Caco-2 (cell line): Measurements from ENCODE around the gene MAMLD1. TPM values are rescaled to one million over a fixed set of nuclear protein-coding genes. Genes with fewer than 3 reads are reported as not detected.

Source experiments
- BruUV-seq: library from RNA; stranded (reverse); fragments of 400-500 nt; replicated peaks from 2 replicates; lab custom pipeline; 2021; lab: Mats Ljungman, UMichigan
- CTCF ChIA-PET: fragments of 300-600 bp; sonication (Branson Sonifier 250); formaldehyde crosslinking; loops from one replicate; lab custom pipeline; 2022; ENCODE audit warnings: antibody characterized with exemption; lab: Charles Lee
- POLR2A ChIA-PET: fragments of 300-600 bp; sonication (Branson Sonifier 250); formaldehyde crosslinking; loops from one replicate; lab custom pipeline; 2022; ENCODE audit warnings: antibody characterized with exemption; lab: Charles Lee
- DNase-seq, 2 experiments: peaks; one replicate each; pipeline versions ENCODE4 v3.0.0 to v3.0.0-alpha.2; 2020 to 2022
- H3K27me3 ChIP-seq: replicated peaks from 2 replicates; pipeline ENCODE4 v1.6.0; 2011; ENCODE audit warnings: low read length; ENCODE audit not compliant: control insufficient read depth, insufficient read depth
- H3K36me3 ChIP-seq: 2 replicates; pipeline ENCODE4 v1.5.1; 2011; ENCODE audit warnings: low read length; ENCODE audit not compliant: control insufficient read depth, insufficient read depth
- H3K4me1 ChIP-seq: fragments of 250-450 bp; sonication (Bioruptor Pico); 2 replicates; pipeline ENCODE4 v1.5.1; 2020; ENCODE audit warnings: mild to moderate bottlenecking
- H3K4me3 ChIP-seq: 2 replicates; pipeline ENCODE4 v1.5.1; 2011; ENCODE audit warnings: low read depth, mild to moderate bottlenecking, control low read depth, low read length
- H3K9me3 ChIP-seq: fragments of 250-450 bp; sonication (Bioruptor Pico); 2 replicates; pipeline ENCODE4 v1.5.1; 2020; ENCODE audit warnings: mild to moderate bottlenecking, moderate library complexity
- H3K27ac Mint-ChIP-seq: one replicate; pipeline ENCODE4 v1.8.0; 2022; ENCODE audit warnings: mixed read lengths; ENCODE audit not compliant: unreplicated experiment
- H3K27me3 Mint-ChIP-seq: one replicate; pipeline ENCODE4 v1.8.0; 2022; ENCODE audit warnings: mixed read lengths; ENCODE audit not compliant: insufficient read depth, unreplicated experiment
- H3K36me3 Mint-ChIP-seq: one replicate; pipeline ENCODE4 v1.8.0; 2022; ENCODE audit warnings: mild to moderate bottlenecking, mixed read lengths; ENCODE audit not compliant: insufficient read depth, unreplicated experiment
- H3K4me1 Mint-ChIP-seq: one replicate; pipeline ENCODE4 v1.8.0; 2022; ENCODE audit warnings: low read depth, mixed read lengths; ENCODE audit not compliant: unreplicated experiment
- H3K4me3 Mint-ChIP-seq: one replicate; pipeline ENCODE4 v1.8.0; 2022; ENCODE audit warnings: mild to moderate bottlenecking, moderate library complexity, mixed read lengths; ENCODE audit not compliant: unreplicated experiment
- H3K9me3 Mint-ChIP-seq: one replicate; pipeline ENCODE4 v1.8.0; 2022; ENCODE audit warnings: mixed read lengths; ENCODE audit not compliant: unreplicated experiment
- CTCF ChIP-seq, 2 experiments: fragments of 200-600 bp in 1 of 2; IDR thresholded peaks; 1 replicate in 1 of 2; 2 replicates in 1 of 2; pipeline versions ENCODE4 v1.5.1 to v1.8.0; 2011 to 2022; ENCODE audit warnings: antibody characterized with exemption in 1 of 2, control low read depth in 1 of 2, inconsistent platforms in 1 of 2, low read depth in 1 of 2, low read length in 1 of 2, mild to moderate bottlenecking in 1 of 2, moderate library complexity in 1 of 2; ENCODE audit not compliant: insufficient read depth in 1 of 2, severe bottlenecking in 1 of 2, unreplicated experiment in 1 of 2
- intact Hi-C: fragments of 100-400 bp; cut with micrococcal nuclease; formaldehyde crosslinking; loops from one replicate; pipeline ENCODE4 v1.10.0; 2022; ENCODE audit not compliant: unreplicated experiment
- total RNA-seq: library from RNA; stranded (reverse); gene quantifications from 2 replicates; pipeline ENCODE4 v1.2.3, GENCODE V29; 2022

The MAMLD1 gene
- total RNA-seq, 1 experiment from 2014 or later: not detected

- BruUV-seq: no TSS peak
- H3K36me3 ChIP-seq: no peaks in the 10 kb centered on the region
- H3K27ac Mint-ChIP-seq: no peak overlapping the region
- peaks cover 3% of the 10 kb centered on the region for H3K27me3 Mint-ChIP-seq
- no peaks in the 10 kb centered on the region for H3K4me1 ChIP-seq
- H3K9me3 Mint-ChIP-seq: no peaks in the 10 kb centered on the region
- no peak for TF ChIP-seq CTCF (IDR thresholded peaks at IDR 0.05; ENCODE audit: insufficient read depth in 1 of 2, low read depth in 1 of 2, low read length in 1 of 2, severe bottlenecking in 1 of 2, unreplicated experiment in 1 of 2)
- H3K4me3 Mint-ChIP-seq: no peak overlapping the region
- H3K27me3 ChIP-seq: no peaks in the 10 kb centered on the region
- no peaks in the 10 kb centered on the region for H3K4me1 Mint-ChIP-seq
- DNase-seq: no peak
- CTCF ChIA-PET: no interaction called here
- intact Hi-C loops: no loop called here
- H3K9me3 ChIP-seq: no peaks in the 10 kb centered on the region
- POLR2A ChIA-PET: no interaction called here
- no peaks in the 10 kb centered on the region for H3K36me3 Mint-ChIP-seq
- no peak overlapping the region for H3K4me3 ChIP-seq
Observed at GRCh38 chrX:150504397-150505182, 141.5 kb downstream of the MAMLD1 start.

GRCh38 chrX:150506020-150506419 is 142.9 kb downstream of the MAMLD1 start:
- H3K27me3 Mint-ChIP-seq: no peaks in the 10 kb centered on the region
- H3K4me3 Mint-ChIP-seq: no peak overlapping the region
- ChIA-PET POLR2A (no interaction called here), CTCF (no interaction called here)
- intact Hi-C loops: no loop called here
- Histone ChIP-seq H3K36me3 (no peaks in the 10 kb centered on the region), H3K9me3 (no peaks in the 10 kb centered on the region), H3K27me3 (no peaks in the 10 kb centered on the region), H3K4me3 (no peak overlapping the region), H3K4me1 (no peaks in the 10 kb centered on the region)
- no peaks in the 10 kb centered on the region for H3K36me3 Mint-ChIP-seq
- H3K27ac Mint-ChIP-seq: no peak overlapping the region
- no TSS peak for BruUV-seq
- no peaks in the 10 kb centered on the region for H3K4me1 Mint-ChIP-seq
- TF ChIP-seq CTCF (IDR thresholded peaks at IDR 0.05; ENCODE audit: insufficient read depth in 1 of 2, low read depth in 1 of 2, low read length in 1 of 2, severe bottlenecking in 1 of 2, unreplicated experiment in 1 of 2): no peak
- DNase-seq: no peak
- H3K9me3 Mint-ChIP-seq: no peaks in the 10 kb centered on the region

DNA sequence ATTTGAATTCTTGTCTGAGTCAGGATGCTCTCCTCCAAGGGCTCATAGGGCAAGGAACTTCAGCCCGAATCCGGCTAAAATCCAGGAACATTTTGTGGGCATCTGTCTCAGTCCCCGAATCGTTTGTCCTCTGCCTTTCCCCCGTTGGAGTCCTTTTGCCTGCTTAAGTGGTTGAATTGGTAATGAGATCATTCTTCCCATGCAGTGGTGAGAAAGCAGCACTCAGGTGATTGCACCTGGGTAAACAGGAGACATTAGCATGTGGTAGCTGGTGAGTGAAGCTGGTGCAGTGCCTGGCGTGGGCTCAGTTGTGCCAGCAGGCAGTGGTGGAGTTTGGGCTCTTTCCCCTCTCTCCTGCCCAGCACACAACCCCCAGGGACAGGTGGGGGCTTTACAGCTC is 143.4 kb downstream of the MAMLD1 start:
- H3K4me1 ChIP-seq: no peaks in the 10 kb centered on the region
- no peaks in the 10 kb centered on the region for H3K9me3 Mint-ChIP-seq
- H3K27me3 Mint-ChIP-seq: no peaks in the 10 kb centered on the region
- no peaks in the 10 kb centered on the region for H3K36me3 ChIP-seq
- BruUV-seq: no TSS peak
- H3K27ac Mint-ChIP-seq: no peak overlapping the region
- no peak for TF ChIP-seq CTCF (IDR thresholded peaks at IDR 0.05; ENCODE audit: insufficient read depth in 1 of 2, low read depth in 1 of 2, low read length in 1 of 2, severe bottlenecking in 1 of 2, unreplicated experiment in 1 of 2)
- no peak for DNase-seq
- intact Hi-C loops: no loop called here
- no peak overlapping the region for H3K4me3 ChIP-seq
- H3K27me3 ChIP-seq: no peaks in the 10 kb centered on the region
- H3K4me1 Mint-ChIP-seq: no peaks in the 10 kb centered on the region
- no peaks in the 10 kb centered on the region for H3K9me3 ChIP-seq
- H3K36me3 Mint-ChIP-seq: no peaks in the 10 kb centered on the region
- H3K4me3 Mint-ChIP-seq: no peak overlapping the region
- CTCF ChIA-PET: no interaction called here
- POLR2A ChIA-PET: no interaction called here
